ENCODE measurements around the gene TNNC1.
A peak's percentile ranks its signal among the peaks of the same experiment; 100 is the strongest.

Gene TNNC1

GRCh38 chr3:52483577-52484381 lies 29.9 kb upstream of the TNNC1 start:
- DNase-seq: no peak

- DNase-seq: no peak
Observed at GRCh38 chr3:52483081-52483480, 29.2 kb upstream of the TNNC1 start.

DNA sequence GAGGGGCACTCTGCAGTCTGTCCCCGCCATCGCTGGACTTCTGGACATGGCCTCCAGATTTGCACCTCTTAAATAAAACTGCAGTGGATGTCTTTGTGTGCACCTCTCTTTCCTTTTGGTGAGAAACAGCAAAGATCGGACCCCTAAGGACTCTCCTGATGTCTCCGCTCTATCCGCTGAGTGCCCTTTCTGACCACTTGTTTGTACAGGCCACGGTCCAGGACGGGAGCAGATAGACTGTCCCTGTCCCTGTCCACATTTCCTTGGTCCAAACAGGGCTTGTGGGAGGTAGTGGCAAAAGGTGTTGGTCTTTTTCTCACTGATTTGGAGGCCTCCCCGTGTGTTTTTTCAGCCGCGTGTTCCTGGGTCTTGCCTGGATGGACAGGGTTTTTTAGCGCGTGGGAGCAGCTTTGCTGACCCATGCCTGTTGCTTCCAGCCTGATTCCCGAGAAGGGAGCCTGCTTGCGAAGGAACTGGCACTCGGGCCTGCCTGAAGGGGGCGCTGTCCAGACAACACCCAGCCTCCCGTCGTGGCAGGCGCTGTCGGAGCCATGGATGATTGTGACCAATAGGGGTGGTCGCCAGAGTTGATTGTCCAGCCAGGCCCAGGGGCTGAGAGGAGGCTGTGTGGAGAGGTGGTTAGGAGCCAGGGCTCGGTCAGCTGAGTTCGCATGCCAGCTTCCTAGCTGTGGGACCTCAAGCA lies 28.1 kb upstream of the TNNC1 start:
- no peak for DNase-seq

DNA sequence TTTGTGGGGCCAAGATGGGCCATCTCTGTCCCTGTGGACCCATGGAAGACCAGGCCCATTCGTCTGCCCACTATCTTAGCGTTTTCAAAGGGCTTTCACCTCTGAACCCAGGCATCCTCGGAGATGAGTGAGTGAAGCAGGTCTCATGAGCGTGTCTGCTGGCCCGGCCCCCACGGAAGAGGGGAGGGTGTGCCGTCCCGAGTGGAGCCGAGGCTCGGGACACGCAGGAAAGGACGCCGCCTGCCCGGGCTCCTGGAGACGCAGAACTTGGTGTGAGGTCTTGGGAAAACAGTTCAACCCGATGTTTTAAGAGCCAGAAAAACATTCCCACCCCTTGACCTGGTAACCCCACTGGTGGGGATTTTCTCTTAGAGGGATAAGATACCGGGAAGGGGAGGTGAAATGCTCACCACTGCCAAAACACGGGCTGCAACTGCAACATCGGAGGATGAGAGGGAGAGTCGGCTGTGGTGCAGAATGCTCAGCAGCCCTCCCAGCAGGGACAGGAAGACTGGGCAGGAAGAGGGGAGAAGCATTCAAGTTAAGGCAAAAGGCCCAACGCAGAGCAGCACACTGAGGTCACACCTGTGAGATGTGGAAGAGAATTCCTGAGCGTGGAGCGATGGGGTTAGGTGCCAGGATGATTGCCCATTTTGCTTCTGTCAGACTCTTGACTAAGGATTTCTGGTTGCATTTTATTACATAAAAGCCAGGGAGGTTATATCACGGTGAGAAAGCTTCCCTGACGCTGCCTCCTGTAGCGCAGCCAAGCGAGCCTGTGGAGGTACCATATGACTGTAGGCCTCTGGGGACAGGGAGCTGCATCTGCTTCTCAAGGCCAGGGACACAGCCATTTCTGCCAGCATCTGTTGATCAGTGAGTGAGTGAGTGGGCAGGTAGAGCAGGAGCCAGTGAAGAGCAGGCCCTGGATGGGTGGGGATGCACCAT lies 27.2 kb upstream of the TNNC1 start:
- DNase-seq: no peak

DNA sequence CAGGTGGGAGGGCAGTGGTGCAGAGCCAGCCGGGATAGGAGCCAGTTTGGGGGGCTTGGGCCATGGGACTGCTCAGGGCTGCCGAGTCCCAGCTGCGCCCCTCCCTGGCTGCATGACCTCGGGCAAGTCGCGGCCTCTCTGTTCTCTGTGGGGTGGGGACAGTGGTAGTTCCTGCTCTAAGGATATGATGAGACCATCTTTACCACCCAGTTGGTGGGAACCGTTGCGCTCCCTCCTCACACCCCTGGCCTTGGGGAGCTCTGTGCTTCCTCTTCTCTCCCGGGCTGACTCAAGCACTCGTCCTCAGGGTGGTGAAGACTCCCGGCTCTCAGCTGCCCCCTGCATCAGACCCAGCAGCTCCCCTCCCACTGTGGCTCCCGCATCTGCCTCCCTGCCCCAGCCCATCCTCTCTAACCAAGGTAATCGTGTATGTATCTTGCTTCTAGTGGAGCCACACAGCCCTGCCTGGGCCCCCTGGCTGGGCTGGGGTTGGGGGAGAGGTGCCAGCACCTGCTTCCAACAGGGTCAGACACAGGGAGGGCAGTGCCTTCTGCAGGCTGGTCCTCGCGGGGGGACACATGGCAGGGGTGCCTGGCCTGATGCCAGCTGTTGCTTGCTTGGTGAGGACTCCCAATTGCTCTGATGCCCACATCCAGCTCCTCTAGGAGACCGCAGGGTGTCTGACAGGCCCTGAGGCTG lies 26.2 kb upstream of the TNNC1 start:
- no peak for DNase-seq

GRCh38 chr3:52479037-52479876 lies 25.4 kb upstream of the TNNC1 start:
- no peak for DNase-seq

- no peak for DNase-seq
Observed at GRCh38 chr3:52477796-52478095, 23.9 kb upstream of the TNNC1 start.

DNA sequence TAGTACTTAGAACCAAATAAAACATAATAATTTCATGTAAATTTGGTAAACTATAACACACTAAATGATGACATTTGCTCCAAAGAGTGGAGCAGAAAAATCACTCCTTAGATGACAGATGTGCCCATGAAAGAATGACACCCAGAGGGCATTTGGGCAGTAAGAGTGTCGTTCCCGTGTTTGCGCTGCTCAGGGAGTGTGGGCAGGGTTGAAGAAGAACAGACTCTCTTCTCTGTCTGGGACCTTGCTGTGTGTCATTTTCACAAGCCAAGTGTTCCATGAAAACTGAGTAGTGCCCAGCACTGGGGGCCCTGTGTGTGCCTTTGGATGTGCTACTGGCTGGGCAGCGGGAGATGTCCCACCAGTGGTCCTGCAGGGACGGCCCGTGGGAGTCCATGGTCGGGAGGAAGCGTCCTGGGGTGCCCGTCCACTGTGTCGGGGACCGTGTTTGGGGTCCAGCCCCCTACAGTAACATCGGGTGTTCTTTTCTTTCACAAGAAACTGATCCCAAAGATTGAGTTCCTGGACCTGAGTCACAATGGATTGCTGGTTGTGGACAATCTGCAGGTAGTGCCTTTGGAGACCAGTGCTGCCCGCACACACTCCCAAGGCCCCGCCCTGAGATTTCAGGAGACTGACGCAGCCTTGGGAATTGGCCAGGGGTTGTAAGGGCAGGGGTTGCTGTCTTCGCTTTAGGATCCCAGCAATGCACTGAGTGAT lies 23.4 kb upstream of the TNNC1 start:
- DNase-seq: no peak

GRCh38 chr3:52473026-52473425 lies 19.2 kb upstream of the TNNC1 start:
- no peak for DNase-seq

- no peak for DNase-seq
Observed at GRCh38 chr3:52472239-52473000, 18.6 kb upstream of the TNNC1 start.

DNA sequence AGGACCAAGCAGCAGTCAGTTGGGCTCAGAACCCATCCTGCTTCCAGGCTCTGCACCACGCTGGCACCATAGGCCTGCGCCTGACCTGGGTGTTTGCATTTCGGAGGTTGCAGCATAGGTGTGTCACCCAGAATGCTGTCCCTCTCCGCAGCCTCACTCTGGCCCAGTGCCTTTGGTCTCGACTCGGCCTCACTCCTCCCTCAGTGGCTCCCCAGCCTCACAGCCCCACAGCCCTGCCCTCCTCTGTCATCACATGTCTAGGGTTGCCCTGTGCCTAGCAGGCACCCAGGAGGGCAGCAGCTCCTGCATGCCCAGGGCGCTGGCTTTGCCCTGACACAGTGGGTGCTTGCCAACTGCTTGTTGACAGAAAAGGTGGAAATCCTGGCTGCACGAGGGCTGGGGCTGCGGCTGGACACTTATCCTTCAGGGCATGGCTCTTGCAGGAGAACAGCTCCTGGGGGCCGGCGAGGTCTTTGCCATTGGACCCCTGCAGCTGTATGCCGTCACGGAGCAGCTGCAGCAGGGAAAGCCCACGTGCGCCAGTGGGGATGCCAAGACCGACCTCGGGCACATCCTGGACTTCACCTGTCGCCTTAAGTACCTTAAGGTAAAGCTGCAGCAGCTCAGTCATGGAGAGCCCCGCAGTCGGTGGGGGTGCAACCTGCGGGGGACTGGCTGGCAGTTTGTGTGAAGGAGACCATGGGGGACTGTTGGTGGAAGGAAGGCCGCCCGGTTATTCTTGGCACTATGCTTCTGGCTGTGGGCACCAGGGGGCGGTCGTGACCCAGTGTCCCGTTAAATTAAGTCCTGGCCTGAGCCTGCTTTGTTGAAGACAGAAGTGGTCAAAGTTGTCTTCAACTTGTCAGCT lies 17.8 kb upstream of the TNNC1 start:
- DNase-seq: peak; percentile 43 to 68

GRCh38 chr3:52470920-52471319 lies 17.1 kb upstream of the TNNC1 start:
- no peak for DNase-seq

- DNase-seq: peak; percentile 81 to 90
Observed at GRCh38 chr3:52469001-52469400, 15.2 kb upstream of the TNNC1 start.

DNA sequence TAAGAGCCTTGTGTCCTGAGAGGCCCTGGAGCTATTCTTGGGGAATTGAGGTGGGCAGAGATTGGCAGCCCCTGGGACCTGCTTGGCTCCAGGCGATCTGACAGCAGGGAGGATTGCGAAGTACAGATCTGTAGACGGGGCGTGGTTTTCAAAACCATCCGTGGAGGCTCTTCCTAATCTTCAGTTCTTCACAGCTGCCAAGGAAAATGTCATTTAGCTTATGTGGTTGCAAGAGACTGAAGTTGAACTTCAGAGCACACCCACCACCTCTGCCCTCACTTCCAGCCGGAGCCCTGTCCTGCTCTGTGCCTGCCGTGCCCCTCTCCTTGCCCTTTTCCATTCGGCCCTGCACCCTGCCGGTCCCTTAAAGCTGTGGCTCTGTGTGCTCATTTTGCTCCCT lies 14.5 kb upstream of the TNNC1 start:
- no peak for DNase-seq

DNA sequence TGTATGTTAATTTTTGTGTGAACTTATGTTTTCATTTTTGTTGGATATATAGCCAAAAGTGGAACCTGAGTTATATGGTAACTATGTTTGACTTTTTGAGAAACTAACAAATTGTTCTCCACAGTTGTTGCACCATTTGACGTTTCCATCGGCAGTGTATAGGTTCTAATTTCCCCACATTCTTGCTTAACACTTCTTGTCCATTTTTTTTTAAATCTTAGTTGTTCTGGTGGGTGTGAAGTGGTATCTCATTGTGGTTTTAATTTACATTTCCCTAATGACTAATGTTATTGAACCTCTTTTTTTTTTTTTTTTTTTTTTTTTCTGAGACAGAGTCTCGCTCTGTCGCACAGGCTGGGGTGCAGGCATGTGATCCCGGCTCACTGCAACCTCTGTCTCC lies 9.6 kb upstream of the TNNC1 start:
- no peak for DNase-seq

DNA sequence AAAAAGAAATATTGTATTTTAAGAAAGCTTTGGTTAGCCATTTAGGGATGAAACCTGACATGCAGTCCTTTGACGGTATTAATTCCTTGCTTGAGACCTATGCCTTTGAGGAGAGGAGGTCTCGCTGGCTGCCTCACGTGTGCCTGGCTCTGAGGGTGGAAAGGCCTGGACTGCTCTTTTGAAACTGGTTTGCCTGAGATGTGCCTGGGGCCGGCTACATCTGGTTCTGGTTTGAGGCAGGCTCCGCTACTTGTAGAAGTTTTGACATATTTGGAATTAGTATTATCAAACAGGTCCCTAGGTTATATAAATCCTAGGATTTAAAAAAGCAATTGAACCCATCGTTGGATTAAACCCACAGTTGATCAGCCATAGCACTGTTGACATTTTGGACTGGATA lies 8.0 kb upstream of the TNNC1 start:
- no peak for DNase-seq

- no peak for DNase-seq
Observed at GRCh38 chr3:52458770-52459545, 5.1 kb upstream of the TNNC1 start.

DNA sequence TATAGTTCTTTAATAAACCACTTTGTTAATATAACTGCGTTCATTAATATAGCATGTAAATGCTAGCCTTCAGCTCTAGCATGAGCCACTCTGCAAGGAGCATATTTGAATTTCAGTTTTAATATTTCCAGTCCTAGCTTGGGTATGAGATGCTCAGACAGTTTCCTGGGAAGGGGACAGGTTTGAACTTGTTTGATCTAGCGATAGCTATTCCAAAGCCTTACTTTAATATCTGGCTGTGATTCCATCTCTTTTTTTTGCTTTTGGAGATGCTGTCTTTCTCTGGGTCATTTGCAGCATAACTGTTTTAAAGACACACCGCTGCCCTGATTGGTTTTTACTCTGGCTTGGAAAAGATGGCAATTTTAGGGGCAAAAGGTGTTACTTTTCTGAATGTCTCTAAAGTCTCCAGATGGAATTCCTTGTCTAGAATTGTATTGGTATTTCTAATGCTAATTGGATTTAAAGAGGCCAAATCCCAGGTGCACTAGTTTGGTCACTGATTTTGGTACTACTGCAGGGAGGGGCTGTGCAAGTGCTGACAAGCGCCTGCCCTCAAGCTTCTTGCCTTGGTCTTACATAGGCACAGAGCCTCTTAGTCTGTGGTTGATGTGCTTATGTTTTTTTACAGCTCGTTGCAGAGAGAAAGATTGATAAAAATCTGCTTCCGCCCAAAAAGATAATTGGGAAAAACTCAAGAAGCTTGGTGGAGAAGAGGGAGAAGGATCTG lies 4.4 kb upstream of the TNNC1 start:
- DNase-seq: no peak

Measured in cerebellar nuclear complex (tissue), 1 donor.